Hepatocyte (in vitro differentiated cells): ENCODE measurements around the gene RMND1.
"Not testable (repeated sequence)": the region's sequence is repeated elsewhere in the genome, so short reads cannot be mapped to it uniquely, and the experiment has no call there.

Experiments used
- CTCF ChIP-seq: fragments of 200-600 bp; sonication (generic); IDR thresholded peaks from 2 replicates; pipeline ENCODE4 v1.5.1; 2016; ENCODE audit warnings: antibody characterized with exemption, mild to moderate bottlenecking; ENCODE audit not compliant: poor library complexity
- EZH2phosphoT487 ChIP-seq: fragments of 200-600 bp; sonication (generic); IDR thresholded peaks from one replicate; pipeline ENCODE4 v1.6.1; 2018; ENCODE audit warnings: antibody characterized with exemption, mild to moderate bottlenecking, low read depth, moderate library complexity; ENCODE audit not compliant: unreplicated experiment, severe bottlenecking

DNA sequence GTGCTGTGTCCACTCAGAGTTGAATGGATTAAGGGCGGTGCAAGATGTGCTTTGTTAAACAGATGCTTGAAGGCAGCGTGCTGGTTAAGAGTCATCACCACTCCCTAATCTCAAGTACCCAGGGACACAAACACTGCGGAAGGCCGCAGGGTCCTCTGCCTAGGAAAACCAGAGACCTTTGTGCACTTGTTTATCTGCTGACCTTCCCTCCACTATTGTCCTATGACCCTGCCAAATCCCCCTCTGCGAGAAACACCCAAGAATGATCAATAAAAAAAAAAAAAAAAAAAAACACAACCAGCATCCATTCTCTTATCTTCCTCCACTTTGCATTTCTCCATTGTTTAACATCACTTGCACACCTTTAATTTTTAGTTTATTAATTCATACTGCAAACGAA lies 998 bp downstream of the RMND1 start:
- not testable (repeated sequence) for TF ChIP-seq EZH2phosphoT487, CTCF
